ENCODE measurements around the gene FAM3C. TPM values are rescaled to one million over a fixed set of nuclear protein-coding genes. Genes with fewer than 3 reads are reported as not detected.

Gene FAM3C
- total and polyA plus RNA-seq, 2 donors (not counting 1 experiment from before 2014, with no cell fraction given), result 38.7 to 75.4 TPM

DNA sequence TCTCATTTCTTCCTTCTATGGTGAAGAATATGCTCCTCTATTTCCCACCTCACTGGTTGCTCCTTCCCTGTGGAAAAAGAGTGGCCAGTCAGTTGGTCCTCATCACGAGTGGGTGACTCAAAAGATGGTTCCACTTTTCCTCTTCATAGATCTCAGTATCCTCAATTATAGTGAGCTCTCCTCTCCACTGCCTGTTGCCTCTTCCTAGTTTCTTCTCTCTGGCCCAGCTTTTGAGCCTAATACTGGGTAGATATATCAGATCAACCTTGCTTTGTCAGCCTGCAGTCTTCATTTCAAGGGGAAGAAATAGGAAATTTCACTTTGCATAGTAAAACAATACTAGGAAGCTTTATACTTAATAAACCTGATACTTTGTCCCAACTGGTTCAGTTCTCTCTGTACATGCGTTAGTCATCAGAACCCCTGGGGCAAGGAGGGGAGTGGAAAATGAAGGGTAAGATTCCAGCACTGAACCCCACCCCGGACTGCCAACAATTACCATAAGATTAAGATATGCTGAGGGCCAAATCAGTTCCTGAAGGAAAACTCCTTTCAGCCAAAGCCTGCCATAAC, 82.8 kb downstream of the FAM3C start:
- Histone ChIP-seq H4K20me1 (ENCODE audit: control insufficient read depth, insufficient read depth, low read length, poor library complexity, severe bottlenecking) (no peaks in the 10 kb centered on the region), H3K27ac (ENCODE audit: low read length in 2 of 2) (peak overlapping the region; percentile 60 to 74), H3K36me3 (replicated peaks in 1 of 2; ENCODE audit: control extremely low read depth in 1 of 2, control insufficient read depth in 1 of 2, extremely low read depth in 1 of 2, insufficient read depth in 2 of 2, low read length in 1 of 2) (no peaks in the 10 kb centered on the region), H3K9me3 (ENCODE audit: control extremely low read depth in 1 of 3, control insufficient read depth in 2 of 3, insufficient read depth in 1 of 3, low read length in 2 of 3) (peaks cover 0 to 3% (median 0%) of the 10 kb centered on the region in 3 donors), H3K27me3 (replicated peaks in 1 of 4; ENCODE audit: control extremely low read depth in 1 of 4, control insufficient read depth in 3 of 4, insufficient read depth in 4 of 4, low read length in 3 of 4) (no peaks in the 10 kb centered on the region), H3K4me2 (replicated peaks; ENCODE audit: low read depth, low read length, poor library complexity, severe bottlenecking) (peak overlapping the region; percentile 54), H3K4me1 (ENCODE audit: control insufficient read depth in 2 of 2, insufficient read depth in 2 of 2, low read length in 2 of 2) (peaks cover 13 to 30% of the 10 kb centered on the region in 2 donors), H3K9ac (ENCODE audit: low read length) (peak overlapping the region; percentile 28), H3K4me3 (ENCODE audit: control extremely low read depth in 1 of 5, extremely low read depth in 1 of 5, insufficient read depth in 1 of 5, low read depth in 2 of 5, low read length in 4 of 5) (peak overlapping the region in 2 of 5 experiments; percentile 10 to 28), H2AFZ (ENCODE audit: insufficient read depth, low read depth, low read length, poor library complexity, severe bottlenecking) (peak overlapping the region; percentile 39), H3K79me2 (ENCODE audit: control insufficient read depth, insufficient read depth, low read length) (peaks cover 7% of the 10 kb centered on the region)
- TF ChIP-seq EZH2 (IDR thresholded peaks at IDR 0.05; ENCODE audit: borderline replicate concordance, insufficient read depth, low read depth, low read length, poor library complexity, severe bottlenecking) (no peak), CTCF (IDR thresholded peaks at IDR 0.05) (no peak)
- ChIA-PET CTCF (interaction anchor here (0.5 to 3.3 kb wide), 6 partner anchors 11 to 131 kb away, joined by 3 to 9 read pairs (median 4); no protein-coding TSS in a partner anchor), POLR2A (no interaction called here)
- WGBS (ENCODE audit: insufficient coverage), result no CpG with 5 or more reads among the region's 3 CpGs
- no peak for ATAC-seq (ENCODE audit: low read depth)
- DNase-seq, result no peak
- Mint-ChIP-seq H3K4me3 (peak overlapping the region; percentile 61), H3K27ac (peak overlapping the region; percentile 88), H3K4me1 (peaks cover 44% of the 10 kb centered on the region), H3K27me3 (no peaks in the 10 kb centered on the region), H3K9me3 (ENCODE audit: insufficient read depth) (peaks cover 4% of the 10 kb centered on the region)
- intact Hi-C loops (cut with micrococcal nuclease), result loop anchor here (2.0 to 5.0 kb wide), 3 partner anchors 15 to 131 kb away; partner anchors contain the start of gene WNT16

DNA sequence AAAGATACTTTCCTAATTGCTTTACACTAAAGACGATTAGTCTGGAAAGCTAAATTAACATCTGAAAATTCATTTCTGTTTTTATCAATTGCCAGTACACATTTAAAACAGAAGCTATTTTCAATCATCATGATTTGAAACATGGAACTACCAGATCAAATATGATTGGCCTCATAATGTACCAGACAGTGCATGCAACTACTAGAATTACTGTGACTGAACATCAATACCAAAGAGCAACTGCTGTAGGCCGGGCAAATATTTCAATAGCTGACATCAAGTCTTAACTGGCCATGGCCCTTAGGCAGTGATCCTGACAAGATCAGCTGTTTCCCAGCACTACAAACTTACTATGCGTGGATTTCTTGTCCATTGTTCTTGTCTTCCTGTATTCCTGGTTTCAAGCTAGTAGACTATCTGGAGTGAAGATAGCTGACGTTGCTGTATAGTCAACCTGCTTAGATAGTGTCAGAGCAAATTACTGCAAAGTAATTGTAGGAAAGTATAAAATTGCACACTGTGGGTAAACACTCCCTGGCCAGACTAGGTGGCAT, 89.0 kb downstream of the FAM3C start:
- POLR2A ChIA-PET, result no interaction called here
- DNase-seq (no peak), ATAC-seq (ENCODE audit: low read depth) (no peak)
- Histone ChIP-seq H3K27ac (ENCODE audit: low read length in 2 of 2) (no peak overlapping the region), H2AFZ (ENCODE audit: insufficient read depth, low read depth, low read length, poor library complexity, severe bottlenecking) (no peak overlapping the region), H3K9me3 (ENCODE audit: control extremely low read depth in 1 of 3, control insufficient read depth in 2 of 3, insufficient read depth in 1 of 3, low read length in 2 of 3) (peaks cover 0 to 3% (median 3%) of the 10 kb centered on the region in 3 donors), H3K4me2 (replicated peaks; ENCODE audit: low read depth, low read length, poor library complexity, severe bottlenecking) (no peak overlapping the region), H3K36me3 (replicated peaks in 1 of 2; ENCODE audit: control extremely low read depth in 1 of 2, control insufficient read depth in 1 of 2, extremely low read depth in 1 of 2, insufficient read depth in 2 of 2, low read length in 1 of 2) (no peaks in the 10 kb centered on the region), H3K9ac (ENCODE audit: low read length) (no peak overlapping the region), H3K4me1 (ENCODE audit: control insufficient read depth in 2 of 2, insufficient read depth in 2 of 2, low read length in 2 of 2) (peaks cover 10 to 14% of the 10 kb centered on the region in 2 donors), H3K4me3 (ENCODE audit: control extremely low read depth in 1 of 5, extremely low read depth in 1 of 5, insufficient read depth in 1 of 5, low read depth in 2 of 5, low read length in 4 of 5) (no peak overlapping the region), H3K79me2 (ENCODE audit: control insufficient read depth, insufficient read depth, low read length) (peaks cover 6% of the 10 kb centered on the region), H3K27me3 (replicated peaks in 1 of 4; ENCODE audit: control extremely low read depth in 1 of 4, control insufficient read depth in 3 of 4, insufficient read depth in 4 of 4, low read length in 3 of 4) (no peaks in the 10 kb centered on the region), H4K20me1 (ENCODE audit: control insufficient read depth, insufficient read depth, low read length, poor library complexity, severe bottlenecking) (no peaks in the 10 kb centered on the region)
- Mint-ChIP-seq H3K27me3 (no peaks in the 10 kb centered on the region), H3K4me1 (peaks cover 44% of the 10 kb centered on the region), H3K27ac (no peak overlapping the region), H3K9me3 (ENCODE audit: insufficient read depth) (peaks cover 2% of the 10 kb centered on the region), H3K4me3 (no peak overlapping the region)
- 46% methylated on average over 3 of the region's 4 CpGs for WGBS (ENCODE audit: insufficient coverage)
- intact Hi-C loops (cut with micrococcal nuclease), result no loop called here
- TF ChIP-seq CTCF (IDR thresholded peaks at IDR 0.05) (no peak), EZH2 (IDR thresholded peaks at IDR 0.05; ENCODE audit: borderline replicate concordance, insufficient read depth, low read depth, low read length, poor library complexity, severe bottlenecking) (no peak)
- CTCF ChIA-PET, result interaction anchor here (1.2 kb wide), 1 partner anchor 127 kb away, joined by 3 read pairs; no protein-coding TSS in a partner anchor

All from B cell (primary cell).